HG03280 (cell line): ENCODE results near the gene ALG6.
"Not testable (repeated sequence)": the region's sequence is repeated elsewhere in the genome, so short reads cannot be mapped to it uniquely, and the experiment has no call there.

Experiments used
- ATAC-seq: cut with Tn5 transposase; IDR thresholded peaks from one replicate; pipeline ENCODE4 v1.9.1; 2021; ENCODE audit warnings: mild to moderate bottlenecking, moderate library complexity; ENCODE audit not compliant: unreplicated experiment

ALG6 gene

GRCh38 chr1:63328122-63328521 is 39.3 kb upstream of the ALG6 start:
- ATAC-seq: no peak

GRCh38 chr1:63328781-63329180 is 38.6 kb upstream of the ALG6 start:
- no peak for ATAC-seq

- ATAC-seq: no peak
Measured at GRCh38 chr1:63329621-63330330, 37.7 kb upstream of the ALG6 start.

GRCh38 chr1:63330331-63330916 is 37.0 kb upstream of the ALG6 start:
- no peak for ATAC-seq

GRCh38 chr1:63342402-63342801 is 25.0 kb upstream of the ALG6 start:
- ATAC-seq: no peak

GRCh38 chr1:63343922-63344321 is 23.5 kb upstream of the ALG6 start:
- no peak for ATAC-seq

GRCh38 chr1:63350320-63350719 is 17.1 kb upstream of the ALG6 start:
- ATAC-seq: no peak

GRCh38 chr1:63352736-63353135 is 14.7 kb upstream of the ALG6 start:
- ATAC-seq: no peak

- not testable (repeated sequence) for ATAC-seq
Measured at GRCh38 chr1:63356234-63356633, 11.2 kb upstream of the ALG6 start.

GRCh38 chr1:63359561-63359960 is 7.9 kb upstream of the ALG6 start:
- ATAC-seq: no peak

- no peak for ATAC-seq
Measured at GRCh38 chr1:63362073-63362472, 5.4 kb upstream of the ALG6 start.

- no peak for ATAC-seq
Measured at GRCh38 chr1:63362578-63362977, 4.8 kb upstream of the ALG6 start.

- no peak for ATAC-seq
Measured at GRCh38 chr1:63363014-63363413, 4.4 kb upstream of the ALG6 start.

GRCh38 chr1:63366908-63367214 is 566 bp upstream of the ALG6 start:
- no peak for ATAC-seq

- ATAC-seq: peak; percentile 1
Measured at GRCh38 chr1:63368131-63368530, 704 bp downstream of the ALG6 start.

- no peak for ATAC-seq
Measured at GRCh38 chr1:63379583-63379982, 12.2 kb downstream of the ALG6 start.

GRCh38 chr1:63381741-63382140 is 14.3 kb downstream of the ALG6 start:
- ATAC-seq: no peak

GRCh38 chr1:63401945-63402344 is 34.5 kb downstream of the ALG6 start:
- ATAC-seq: no peak

- ATAC-seq: no peak
Measured at GRCh38 chr1:63403386-63403785, 36.0 kb downstream of the ALG6 start.

- no peak for ATAC-seq
Measured at GRCh38 chr1:63405021-63405420, 37.6 kb downstream of the ALG6 start.

- no peak for ATAC-seq
Measured at GRCh38 chr1:63405987-63406386, 38.6 kb downstream of the ALG6 start.

GRCh38 chr1:63407002-63407401 is 39.6 kb downstream of the ALG6 start:
- ATAC-seq: no peak

- no peak for ATAC-seq
Measured at GRCh38 chr1:63408331-63408730, 40.9 kb downstream of the ALG6 start.
